ENCODE results near the gene SUFU.
"Not testable (repeated sequence)": the region's sequence is repeated elsewhere in the genome, so short reads cannot be mapped to it uniquely, and the experiment has no call there.

Gene SUFU

GRCh38 chr10:102503264-102504178, at the start of gene SUFU:
Gene SUFU, plus strand, starts transcription at chr10:102503972. Its CDS starts 181 bp downstream, at chr10:102504153.
- peak within 1 kb of the TSS; percentile 76 for H3K9ac ChIP-seq (ENCODE audit: low read length)
- peak within 1 kb of the TSS; percentile 93 for H3K27ac ChIP-seq (ENCODE audit: low read depth, low read length)
- H3K4me3 ChIP-seq (ENCODE audit: low read length): peak within 1 kb of the TSS; percentile 97
- H3K36me3 ChIP-seq (ENCODE audit: control insufficient read depth, insufficient read depth, low read length): no peaks in the 10 kb centered on the region
- H3K4me1 ChIP-seq (ENCODE audit: control insufficient read depth, insufficient read depth, low read length): peaks cover 20% of the 10 kb centered on the region
- H3K27me3 ChIP-seq (ENCODE audit: control insufficient read depth, insufficient read depth, low read length): no peaks in the 10 kb centered on the region

GRCh38 chr10:102454662-102455487, 48.9 kb upstream of the SUFU start:
- not testable (repeated sequence) for H3K27ac ChIP-seq (ENCODE audit: low read depth, low read length); H3K27me3 ChIP-seq (ENCODE audit: control insufficient read depth, insufficient read depth, low read length); H3K4me3 ChIP-seq (ENCODE audit: low read length); H3K9ac ChIP-seq (ENCODE audit: low read length); H3K4me1 ChIP-seq (ENCODE audit: control insufficient read depth, insufficient read depth, low read length); H3K36me3 ChIP-seq (ENCODE audit: control insufficient read depth, insufficient read depth, low read length)

- Histone ChIP-seq H3K4me1 (ENCODE audit: control insufficient read depth, insufficient read depth, low read length) (peaks cover 3% of the 10 kb centered on the region), H3K36me3 (ENCODE audit: control insufficient read depth, insufficient read depth, low read length) (no peaks in the 10 kb centered on the region), H3K27ac (ENCODE audit: low read depth, low read length) (no peak overlapping the region), H3K9ac (ENCODE audit: low read length) (no peak overlapping the region), H3K27me3 (ENCODE audit: control insufficient read depth, insufficient read depth, low read length) (no peaks in the 10 kb centered on the region), H3K4me3 (ENCODE audit: low read length) (no peak overlapping the region)
These were observed 47.8 kb upstream of the SUFU start for GRCh38 chr10:102455893-102456471.

GRCh38 chr10:102457591-102458150, 46.1 kb upstream of the SUFU start:
- H3K9ac ChIP-seq (ENCODE audit: low read length): no peak overlapping the region
- H3K27ac ChIP-seq (ENCODE audit: low read depth, low read length): no peak overlapping the region
- H3K36me3 ChIP-seq (ENCODE audit: control insufficient read depth, insufficient read depth, low read length): no peaks in the 10 kb centered on the region
- H3K4me3 ChIP-seq (ENCODE audit: low read length): no peak overlapping the region
- no peaks in the 10 kb centered on the region for H3K27me3 ChIP-seq (ENCODE audit: control insufficient read depth, insufficient read depth, low read length)
- H3K4me1 ChIP-seq (ENCODE audit: control insufficient read depth, insufficient read depth, low read length): peaks cover 4% of the 10 kb centered on the region

- H3K4me3 ChIP-seq (ENCODE audit: low read length): no peak overlapping the region
- peaks cover 4% of the 10 kb centered on the region for H3K4me1 ChIP-seq (ENCODE audit: control insufficient read depth, insufficient read depth, low read length)
- no peaks in the 10 kb centered on the region for H3K36me3 ChIP-seq (ENCODE audit: control insufficient read depth, insufficient read depth, low read length)
- H3K27ac ChIP-seq (ENCODE audit: low read depth, low read length): no peak overlapping the region
- no peak overlapping the region for H3K9ac ChIP-seq (ENCODE audit: low read length)
- H3K27me3 ChIP-seq (ENCODE audit: control insufficient read depth, insufficient read depth, low read length): no peaks in the 10 kb centered on the region
These were observed 45.1 kb upstream of the SUFU start for GRCh38 chr10:102458656-102459055.

GRCh38 chr10:102460836-102461186, 43.0 kb upstream of the SUFU start:
- H3K27ac ChIP-seq (ENCODE audit: low read depth, low read length): no peak overlapping the region
- no peaks in the 10 kb centered on the region for H3K36me3 ChIP-seq (ENCODE audit: control insufficient read depth, insufficient read depth, low read length)
- H3K9ac ChIP-seq (ENCODE audit: low read length): no peak overlapping the region
- H3K27me3 ChIP-seq (ENCODE audit: control insufficient read depth, insufficient read depth, low read length): no peaks in the 10 kb centered on the region
- peak overlapping the region; percentile 84 for H3K4me3 ChIP-seq (ENCODE audit: low read length)
- H3K4me1 ChIP-seq (ENCODE audit: control insufficient read depth, insufficient read depth, low read length): peaks cover 4% of the 10 kb centered on the region

- Histone ChIP-seq H3K9ac (ENCODE audit: low read length) (no peak overlapping the region), H3K27ac (ENCODE audit: low read depth, low read length) (no peak overlapping the region), H3K27me3 (ENCODE audit: control insufficient read depth, insufficient read depth, low read length) (no peaks in the 10 kb centered on the region), H3K4me3 (ENCODE audit: low read length) (peak overlapping the region; percentile 84), H3K4me1 (ENCODE audit: control insufficient read depth, insufficient read depth, low read length) (peaks cover 4% of the 10 kb centered on the region), H3K36me3 (ENCODE audit: control insufficient read depth, insufficient read depth, low read length) (no peaks in the 10 kb centered on the region)
These were observed 42.4 kb upstream of the SUFU start for GRCh38 chr10:102461187-102462054.

- Histone ChIP-seq H3K36me3 (ENCODE audit: control insufficient read depth, insufficient read depth, low read length) (no peaks in the 10 kb centered on the region), H3K4me1 (ENCODE audit: control insufficient read depth, insufficient read depth, low read length) (peaks cover 4% of the 10 kb centered on the region), H3K9ac (ENCODE audit: low read length) (no peak overlapping the region), H3K27me3 (ENCODE audit: control insufficient read depth, insufficient read depth, low read length) (no peaks in the 10 kb centered on the region), H3K4me3 (ENCODE audit: low read length) (peak overlapping the region; percentile 2), H3K27ac (ENCODE audit: low read depth, low read length) (no peak overlapping the region)
These were observed 41.2 kb upstream of the SUFU start for GRCh38 chr10:102462512-102463054.

GRCh38 chr10:102463983-102464382, 39.8 kb upstream of the SUFU start:
- Histone ChIP-seq H3K27me3 (ENCODE audit: control insufficient read depth, insufficient read depth, low read length) (no peaks in the 10 kb centered on the region), H3K9ac (ENCODE audit: low read length) (no peak overlapping the region), H3K27ac (ENCODE audit: low read depth, low read length) (no peak overlapping the region), H3K4me3 (ENCODE audit: low read length) (no peak overlapping the region), H3K36me3 (ENCODE audit: control insufficient read depth, insufficient read depth, low read length) (no peaks in the 10 kb centered on the region), H3K4me1 (ENCODE audit: control insufficient read depth, insufficient read depth, low read length) (peaks cover 4% of the 10 kb centered on the region)

GRCh38 chr10:102465466-102465865, 38.3 kb upstream of the SUFU start:
- Histone ChIP-seq H3K27ac (ENCODE audit: low read depth, low read length) (no peak overlapping the region), H3K4me3 (ENCODE audit: low read length) (no peak overlapping the region), H3K36me3 (ENCODE audit: control insufficient read depth, insufficient read depth, low read length) (no peaks in the 10 kb centered on the region), H3K9ac (ENCODE audit: low read length) (no peak overlapping the region), H3K27me3 (ENCODE audit: control insufficient read depth, insufficient read depth, low read length) (no peaks in the 10 kb centered on the region), H3K4me1 (ENCODE audit: control insufficient read depth, insufficient read depth, low read length) (peaks cover 4% of the 10 kb centered on the region)

- Histone ChIP-seq H3K4me3 (ENCODE audit: low read length) (no peak overlapping the region), H3K4me1 (ENCODE audit: control insufficient read depth, insufficient read depth, low read length) (no peaks in the 10 kb centered on the region), H3K27me3 (ENCODE audit: control insufficient read depth, insufficient read depth, low read length) (no peaks in the 10 kb centered on the region), H3K36me3 (ENCODE audit: control insufficient read depth, insufficient read depth, low read length) (no peaks in the 10 kb centered on the region), H3K27ac (ENCODE audit: low read depth, low read length) (no peak overlapping the region), H3K9ac (ENCODE audit: low read length) (no peak overlapping the region)
These were observed 36.5 kb upstream of the SUFU start for GRCh38 chr10:102467318-102467717.
